HG03565 (cell line): ENCODE measurements around the gene C19orf18.
"Not testable (repeated sequence)": the region's sequence is repeated elsewhere in the genome, so short reads cannot be mapped to it uniquely, and the experiment has no call there.

Experiments
- ATAC-seq: cut with Tn5 transposase; IDR thresholded peaks from one replicate; pipeline ENCODE4 v1.9.1; 2021; ENCODE audit warnings: mild to moderate bottlenecking, moderate library complexity; ENCODE audit not compliant: unreplicated experiment

The C19orf18 gene

DNA sequence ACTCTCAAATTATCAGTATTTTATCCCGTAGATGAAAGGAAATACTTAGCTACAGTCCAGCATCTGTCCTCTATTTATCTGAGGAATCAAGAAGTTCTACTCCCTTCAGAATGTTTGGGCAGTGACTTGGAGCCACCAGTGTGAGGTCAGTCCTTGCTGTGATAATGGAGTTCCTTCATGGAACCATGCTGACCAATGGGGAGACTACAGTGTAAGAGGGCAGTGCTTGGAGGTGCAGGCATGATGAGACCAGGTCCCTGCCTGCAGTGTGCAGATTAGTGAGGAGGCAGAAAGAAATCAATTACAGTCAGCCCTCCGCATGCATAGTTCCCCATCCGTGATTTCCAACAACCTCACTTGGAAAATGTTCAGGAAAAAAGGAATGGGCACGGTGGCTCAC is at the start of gene C19orf18:
Gene C19orf18 (minus strand): TSS at position 101 of the 400 bp plus-strand sequence. CDS start 102 bp downstream, outside the sequence.
- ATAC-seq: no peak

DNA sequence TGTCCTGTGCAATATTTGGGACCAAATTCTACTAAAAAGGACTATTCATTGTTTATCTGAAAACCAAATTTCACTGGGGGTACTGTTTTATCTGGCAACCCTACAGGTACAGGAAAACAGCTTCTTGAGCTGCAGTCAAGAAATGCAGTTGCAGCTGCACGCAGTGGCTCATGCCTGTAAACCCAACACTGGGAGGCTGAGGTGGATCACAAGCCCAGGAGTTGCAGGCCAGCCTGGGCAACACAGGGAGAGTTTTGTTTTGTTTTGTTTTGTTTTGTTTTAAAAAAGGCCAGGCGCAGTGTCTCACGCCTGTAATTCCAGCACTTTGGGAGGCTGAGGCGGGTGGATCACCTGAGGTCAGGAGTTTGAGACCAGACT is 47.9 kb upstream of the C19orf18 start:
- no peak for ATAC-seq

DNA sequence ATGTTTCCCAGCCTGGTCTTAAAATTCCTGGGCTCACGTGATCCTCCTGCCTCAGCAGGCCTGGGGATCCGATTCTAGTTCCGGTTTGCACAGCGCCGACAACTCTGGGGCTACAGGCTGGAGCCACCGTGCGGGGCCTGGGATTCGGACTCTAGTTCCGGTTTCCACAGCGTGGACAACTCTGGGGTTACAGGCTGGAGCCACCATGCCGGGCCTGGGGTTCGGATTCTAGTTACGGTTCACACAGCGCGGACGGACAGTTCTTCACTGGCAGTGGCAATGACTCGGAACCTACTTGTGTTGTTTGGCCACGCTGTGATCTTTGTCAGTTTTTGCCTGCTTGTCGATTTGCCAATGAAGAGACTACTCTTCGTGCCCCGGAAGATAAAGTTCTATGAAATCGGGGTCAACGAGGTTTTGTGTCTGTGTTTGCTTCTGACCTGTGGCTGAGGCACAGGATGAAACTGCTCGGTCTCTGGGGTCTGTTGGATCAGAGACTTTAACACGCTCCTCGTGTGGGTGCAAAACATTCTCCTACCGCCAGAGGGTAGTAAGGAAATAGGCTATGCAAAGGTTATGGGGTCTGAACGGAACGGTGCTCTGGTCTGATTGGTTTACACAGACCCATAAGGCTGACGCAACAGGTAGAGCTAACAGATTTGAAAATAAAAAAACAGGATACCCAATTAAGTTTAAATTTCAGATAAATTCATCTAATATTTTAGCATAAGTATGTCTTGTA is 47.4 kb upstream of the C19orf18 start:
- no peak for ATAC-seq

DNA sequence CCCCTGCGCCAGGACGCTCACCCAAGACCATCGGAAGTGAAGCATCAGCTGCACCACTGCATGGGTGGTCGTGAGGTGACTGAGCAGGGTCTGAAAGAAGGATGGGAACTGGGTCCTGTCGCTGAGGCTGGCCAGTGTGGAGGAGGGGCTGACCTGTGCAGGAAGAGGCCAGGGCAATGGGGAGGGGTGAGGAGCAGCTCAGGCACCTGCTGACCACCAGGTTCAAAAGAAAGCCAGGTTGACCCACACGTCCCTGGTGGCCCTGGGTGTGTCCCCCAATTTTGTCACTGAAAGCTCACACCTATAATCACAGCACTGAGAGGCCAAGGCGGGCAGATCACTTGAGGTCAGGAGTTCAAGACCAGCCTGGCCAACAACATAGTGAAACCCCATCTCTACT is 45.8 kb upstream of the C19orf18 start:
- no peak for ATAC-seq

DNA sequence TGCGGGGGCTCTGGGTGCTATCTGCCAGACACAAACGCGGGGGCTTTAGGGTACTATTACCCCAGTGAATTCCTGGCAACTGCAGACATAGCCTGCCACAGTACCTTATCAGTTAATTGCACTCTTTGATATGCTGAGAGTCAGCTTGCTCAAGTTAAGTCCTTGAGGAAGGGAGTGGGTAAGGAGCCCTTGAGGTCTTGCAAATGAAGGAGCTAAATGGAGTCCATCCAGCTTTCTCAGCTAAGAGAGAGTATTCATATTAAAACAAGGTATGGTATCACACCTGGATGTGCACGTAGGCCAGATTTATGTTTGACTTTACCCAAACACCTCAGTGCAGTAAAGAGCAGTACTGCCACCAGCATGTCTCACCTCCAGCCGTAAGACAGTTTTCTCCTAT is 39.8 kb upstream of the C19orf18 start:
- ATAC-seq: no peak

DNA sequence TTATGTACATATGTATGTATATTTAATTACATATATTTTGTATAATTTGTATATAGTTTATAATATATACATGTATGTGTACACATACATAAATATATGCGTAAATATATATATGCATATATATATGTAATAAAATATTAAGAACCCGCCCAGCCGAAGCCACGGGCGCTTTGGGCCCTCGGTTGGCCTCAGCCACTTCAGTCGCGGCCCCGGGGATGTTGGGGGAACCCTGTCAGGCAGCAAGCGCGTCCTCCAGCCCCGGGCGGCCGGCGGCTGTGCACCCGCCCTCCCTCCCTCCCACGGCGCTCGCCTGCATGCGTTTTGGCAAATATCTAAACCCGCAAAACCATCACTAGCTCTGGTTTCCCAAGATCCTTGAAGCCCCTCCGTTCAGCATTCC is 36.2 kb upstream of the C19orf18 start:
- no peak for ATAC-seq

DNA sequence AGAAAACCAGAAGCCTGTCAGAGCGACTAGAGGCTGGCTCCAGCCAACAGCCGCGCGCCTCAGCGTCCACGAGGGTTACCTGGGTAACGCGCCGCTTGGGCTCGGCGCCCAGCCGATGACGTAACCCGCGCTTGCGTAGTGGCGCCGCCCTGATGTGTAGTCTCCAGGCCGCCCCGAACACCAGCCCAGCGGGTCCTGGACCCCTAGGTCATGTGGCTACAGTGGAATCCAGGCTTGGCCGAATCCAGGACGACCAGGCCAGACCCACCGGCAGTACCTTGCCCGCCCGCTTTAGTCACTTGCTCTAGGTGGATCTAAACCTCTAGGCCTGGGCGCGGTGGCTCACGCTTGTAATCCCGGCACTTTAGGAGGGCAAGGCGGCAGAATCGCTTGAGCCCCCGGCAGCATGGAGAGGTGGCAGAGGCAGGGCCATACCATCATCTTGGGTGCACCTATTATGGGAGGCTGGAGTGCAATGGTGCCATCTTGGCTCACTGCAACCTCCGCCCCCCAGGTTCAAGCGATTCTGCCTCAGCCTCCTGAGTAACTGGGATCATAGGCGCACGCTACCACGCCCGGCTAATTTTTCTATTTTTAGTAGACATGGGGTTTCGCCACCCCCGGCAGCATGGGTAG is 35.5 kb upstream of the C19orf18 start:
- ATAC-seq: no peak

DNA sequence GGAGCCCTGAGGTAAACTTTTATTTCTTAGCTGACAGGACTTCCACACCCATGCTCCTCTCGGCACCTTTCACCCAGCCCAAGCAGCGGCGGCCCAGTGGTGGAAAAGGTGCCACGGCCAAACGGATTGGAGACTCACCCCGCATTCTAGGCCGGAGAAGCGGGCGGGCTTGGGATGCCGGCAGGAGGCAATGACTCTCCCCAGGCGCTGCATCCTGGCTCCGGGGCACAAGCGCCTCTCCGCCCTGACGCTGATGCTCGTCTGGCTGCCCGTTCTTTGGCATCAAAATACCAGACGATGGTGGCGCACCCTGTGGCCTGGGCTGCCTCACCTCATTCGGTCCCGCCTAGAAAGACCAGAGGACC is 34.9 kb upstream of the C19orf18 start:
- ATAC-seq: no peak

DNA sequence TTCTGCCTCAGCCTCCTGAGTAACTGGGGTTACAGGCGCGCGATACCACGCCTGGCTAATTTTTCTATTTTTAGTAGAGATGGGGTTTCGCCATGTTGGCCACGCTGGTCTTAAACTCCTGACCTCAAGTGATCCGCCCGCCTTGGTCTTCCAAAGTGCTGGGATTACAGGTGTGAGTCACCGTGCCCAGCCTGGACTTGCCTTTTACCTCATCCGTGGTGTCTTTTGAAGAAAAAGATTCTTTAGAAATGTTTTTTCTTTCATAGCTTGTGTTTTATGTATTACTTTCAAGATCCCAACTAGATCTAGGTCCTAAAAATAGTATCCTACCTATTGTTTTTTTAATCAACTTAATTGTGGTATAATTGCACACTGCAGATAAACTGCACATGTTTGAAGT is 34.5 kb upstream of the C19orf18 start:
- ATAC-seq: not testable (repeated sequence)

DNA sequence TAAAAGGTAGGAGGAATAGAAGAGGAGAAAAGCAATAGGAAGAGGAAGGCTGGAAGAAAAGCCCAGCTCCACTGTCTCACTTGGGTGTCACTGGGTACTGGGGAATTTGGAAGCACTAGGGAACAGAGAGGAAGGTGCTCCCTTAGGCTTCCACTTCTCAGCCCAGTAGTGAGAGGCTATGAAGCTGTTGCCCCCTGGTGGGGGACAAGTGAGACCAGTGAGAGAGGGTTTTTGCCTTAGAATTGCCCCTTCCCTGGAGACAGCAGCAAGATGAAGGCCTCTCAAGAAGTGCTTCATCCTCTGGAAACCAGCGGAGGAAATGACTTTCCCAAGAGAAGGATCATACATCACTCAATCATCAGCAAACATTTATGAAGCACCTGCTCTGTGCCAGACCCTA is 33.0 kb upstream of the C19orf18 start:
- ATAC-seq: no peak

DNA sequence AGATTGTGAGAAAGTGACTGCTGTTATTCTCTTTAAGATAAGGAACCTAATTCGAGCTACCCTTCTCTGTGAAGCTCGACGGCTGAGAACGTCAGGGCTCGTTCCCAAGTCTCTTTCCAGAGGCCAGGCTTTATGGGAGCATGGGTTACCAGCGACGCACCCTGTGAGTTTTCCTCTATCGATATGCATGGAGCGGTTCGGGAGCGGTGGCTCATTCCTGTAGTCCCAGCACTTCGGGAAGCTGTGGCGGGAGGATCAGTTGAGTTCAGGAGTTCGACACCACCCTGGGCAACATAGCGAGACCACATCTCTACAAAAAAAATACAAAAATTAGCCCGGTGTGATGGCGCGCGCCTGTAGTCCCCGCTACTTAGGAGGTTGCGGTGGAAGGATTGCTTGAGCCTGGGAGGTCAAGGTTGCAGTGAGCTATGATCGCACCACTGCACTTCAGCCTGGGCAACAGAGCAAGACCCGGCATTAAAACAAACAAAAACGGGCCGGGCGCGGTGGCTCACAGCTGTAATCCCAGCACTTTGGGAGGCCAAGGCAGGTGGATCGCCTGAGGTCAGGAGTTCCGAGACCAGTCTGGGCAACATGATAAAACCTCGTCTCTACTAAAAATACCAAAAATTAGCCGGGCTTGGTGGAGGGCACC is 29.0 kb upstream of the C19orf18 start:
- ATAC-seq: no peak

DNA sequence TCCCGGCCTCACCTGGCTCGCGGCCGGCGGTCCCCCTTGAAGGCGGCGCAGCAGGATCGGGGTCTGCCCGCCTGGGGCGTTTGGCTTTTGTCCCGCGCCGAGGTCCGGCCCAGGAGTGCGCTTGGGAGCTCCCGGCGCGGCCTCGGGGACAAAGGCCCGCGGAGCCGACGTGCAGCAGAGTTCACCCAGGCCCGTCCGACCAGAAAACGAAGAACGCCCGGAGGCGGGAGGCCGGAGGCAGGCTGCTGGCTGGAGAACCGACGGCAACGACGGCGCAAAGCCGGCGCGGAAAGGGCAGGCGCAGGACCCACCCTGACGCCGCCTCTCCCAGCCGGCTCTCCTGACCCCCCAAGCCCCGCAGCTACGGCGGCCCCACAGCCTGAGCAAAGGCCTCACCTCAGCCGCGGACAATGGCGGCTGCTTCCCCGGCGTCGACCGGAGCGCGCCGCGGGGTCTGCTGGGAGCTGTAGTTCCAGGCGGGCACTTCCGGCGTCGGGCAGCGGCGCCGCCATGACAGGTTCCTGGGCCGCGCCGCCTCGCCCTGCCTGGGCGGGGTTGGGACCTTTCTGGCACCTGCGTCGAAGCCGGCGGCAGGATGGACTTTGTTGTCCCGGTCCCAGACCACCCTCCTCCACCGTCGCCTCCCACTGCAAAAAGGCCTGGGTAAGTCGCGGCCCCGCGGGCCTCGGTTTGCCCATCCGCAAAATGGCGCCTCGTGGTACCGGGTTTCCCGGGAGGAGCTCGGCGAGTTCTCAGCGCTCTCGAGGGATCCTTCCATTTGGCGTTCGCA is 28.2 kb upstream of the C19orf18 start, which contains the start of gene ZNF606:
Gene ZNF606 (minus strand): TSS at position 437 of the 790 bp plus-strand sequence. CDS start 1,501 bp downstream, outside the sequence.
- peak; percentile 93 for ATAC-seq

DNA sequence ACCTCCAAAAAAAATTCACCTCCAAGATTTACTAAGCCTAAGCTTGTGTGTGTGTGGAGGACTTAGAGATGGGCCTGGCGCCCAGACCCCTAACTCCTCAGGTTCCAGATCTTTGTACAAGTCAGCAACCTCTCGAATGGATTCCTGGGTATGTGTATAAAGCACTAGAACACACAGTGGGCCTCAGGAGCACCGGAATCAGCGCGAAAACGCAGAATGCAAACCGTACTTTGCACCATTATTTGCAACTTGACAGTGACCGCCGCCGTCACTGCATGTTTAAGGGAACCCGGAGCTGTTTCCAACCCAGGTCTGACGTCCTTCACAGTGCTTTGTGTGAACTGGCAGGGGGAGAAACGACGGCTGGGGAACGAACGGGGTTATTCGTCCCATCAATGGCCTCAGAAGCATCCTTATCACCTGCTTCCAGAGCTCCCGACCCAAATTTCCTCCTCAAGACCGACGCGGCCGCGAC is 27.6 kb upstream of the C19orf18 start:
- no peak for ATAC-seq

DNA sequence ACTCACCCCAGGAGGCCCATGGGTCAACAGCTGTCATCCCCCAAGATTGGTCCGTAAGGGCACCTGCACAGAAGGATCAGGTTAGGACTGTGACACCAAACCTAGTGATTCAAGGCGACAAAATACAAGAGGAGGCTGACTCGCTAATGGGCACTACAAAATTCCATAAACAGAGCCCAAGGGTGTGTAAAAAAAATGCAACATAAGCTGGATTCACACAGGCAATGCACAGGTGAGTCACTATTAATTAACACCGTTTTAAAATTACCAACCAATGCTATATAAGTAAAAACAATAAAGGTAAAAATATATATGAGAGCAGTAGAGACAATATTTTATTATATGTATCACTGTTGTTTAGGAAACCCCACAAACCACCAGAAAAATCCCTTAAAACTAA is 26.3 kb upstream of the C19orf18 start:
- ATAC-seq: no peak

DNA sequence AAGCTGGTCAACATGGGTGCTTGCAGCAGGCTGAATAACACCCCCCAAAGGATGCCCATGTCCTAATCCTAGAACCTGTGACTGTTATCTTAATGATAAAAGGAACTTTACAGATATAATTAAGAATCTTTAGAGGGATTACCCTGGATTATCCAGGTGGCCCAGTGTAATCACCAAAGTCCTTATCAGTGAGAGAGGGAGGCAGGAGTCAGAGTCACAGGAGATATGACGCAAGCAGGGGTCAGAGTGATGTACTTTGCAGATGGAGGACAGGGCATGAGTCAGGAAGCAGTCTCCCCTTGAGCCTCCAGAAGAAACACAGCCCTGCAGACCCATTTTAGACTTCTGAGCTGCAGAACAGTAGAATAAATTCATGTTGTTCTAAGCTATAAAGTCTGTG is 18.5 kb upstream of the C19orf18 start:
- ATAC-seq: no peak

DNA sequence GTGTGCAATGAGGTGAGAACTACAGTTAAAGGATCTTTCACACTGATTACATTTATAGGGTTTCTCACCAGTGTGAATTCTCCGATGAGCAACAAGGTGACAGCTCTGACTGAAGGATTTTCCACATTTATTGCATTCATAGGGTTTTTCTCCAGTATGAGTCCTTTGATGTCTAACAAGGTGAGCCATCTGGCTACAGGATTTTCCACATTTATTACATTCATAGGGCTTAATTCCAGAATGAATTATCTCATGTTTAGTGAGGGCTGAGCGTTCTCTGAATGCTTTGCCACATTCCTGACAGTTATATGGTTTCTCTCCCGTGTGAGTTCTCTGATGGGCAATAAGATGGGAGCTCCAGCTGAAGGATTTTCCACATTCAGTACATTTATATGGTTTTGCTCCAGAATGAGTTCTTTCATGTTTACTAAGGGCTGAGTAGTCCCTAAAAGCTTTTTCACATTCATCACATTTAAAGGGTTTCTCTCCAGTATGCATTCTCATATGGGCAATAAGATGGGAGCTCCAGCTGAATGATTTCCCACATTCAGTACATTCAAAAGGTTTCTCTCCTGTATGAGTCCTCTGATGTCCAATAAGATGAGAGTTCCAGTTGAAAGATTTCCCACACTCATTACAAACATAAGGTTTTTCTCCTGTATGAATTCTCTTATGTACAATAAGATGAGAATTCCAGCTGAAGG is 4.4 kb upstream of the C19orf18 start:
- ATAC-seq: no peak

DNA sequence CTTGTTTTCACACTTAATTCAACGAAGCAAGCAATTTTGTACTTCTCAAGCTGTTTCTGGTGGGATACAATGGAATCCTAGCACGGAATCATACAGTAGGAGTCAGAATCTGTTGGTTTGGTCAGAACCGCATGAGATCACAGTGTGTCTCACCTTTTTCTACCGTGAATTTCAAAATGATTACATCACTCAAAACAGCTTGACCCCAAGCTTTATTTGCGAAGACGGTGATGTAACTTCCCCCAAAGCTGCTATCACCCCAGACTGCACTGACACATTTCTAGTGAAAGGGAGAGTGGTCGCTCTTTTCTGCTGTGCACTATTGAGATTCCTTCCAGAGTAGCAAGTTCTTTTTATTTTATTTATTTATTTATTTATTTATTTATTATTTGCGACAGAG is 9.6 kb downstream of the C19orf18 start:
- no peak for ATAC-seq

DNA sequence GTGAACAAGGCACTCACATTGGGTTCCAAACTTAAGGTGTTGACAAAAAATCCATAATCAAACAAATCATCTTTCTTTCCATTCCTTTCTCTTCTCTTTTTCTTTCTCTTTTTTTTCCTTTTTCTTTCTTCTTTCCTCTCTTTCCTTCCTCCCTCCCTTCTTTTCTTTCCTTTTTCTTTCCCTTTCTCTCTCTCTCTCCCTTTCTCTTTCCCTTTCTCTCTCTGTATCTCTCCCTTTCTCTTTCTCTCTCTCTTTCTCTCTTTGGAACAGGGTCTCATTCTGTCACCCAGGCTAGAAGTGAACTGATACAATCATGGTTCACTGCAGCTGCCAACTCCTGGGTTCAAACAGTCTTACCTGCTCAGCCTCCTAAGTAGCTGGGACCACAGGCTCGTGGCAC is 12.5 kb downstream of the C19orf18 start:
- no peak for ATAC-seq

DNA sequence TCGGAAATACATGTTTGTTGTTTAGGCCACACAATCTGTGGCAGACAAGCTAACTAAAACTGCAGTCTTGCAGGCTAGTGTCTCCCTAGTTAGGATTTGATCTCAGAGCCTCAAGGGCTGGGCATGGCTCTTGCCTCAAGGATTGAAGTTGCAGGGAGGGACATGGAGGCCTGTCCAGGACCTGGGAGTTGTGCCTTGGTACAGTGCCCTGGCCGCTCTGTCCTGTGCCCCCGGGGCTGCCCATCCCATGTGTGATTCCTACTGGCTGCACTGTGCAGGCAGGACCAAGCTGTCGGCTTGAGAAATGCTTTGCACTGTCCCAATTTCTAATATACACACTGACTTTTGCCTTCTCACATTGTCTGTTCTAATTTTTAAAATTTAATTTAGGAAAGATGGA is 19.3 kb downstream of the C19orf18 start:
- no peak for ATAC-seq

DNA sequence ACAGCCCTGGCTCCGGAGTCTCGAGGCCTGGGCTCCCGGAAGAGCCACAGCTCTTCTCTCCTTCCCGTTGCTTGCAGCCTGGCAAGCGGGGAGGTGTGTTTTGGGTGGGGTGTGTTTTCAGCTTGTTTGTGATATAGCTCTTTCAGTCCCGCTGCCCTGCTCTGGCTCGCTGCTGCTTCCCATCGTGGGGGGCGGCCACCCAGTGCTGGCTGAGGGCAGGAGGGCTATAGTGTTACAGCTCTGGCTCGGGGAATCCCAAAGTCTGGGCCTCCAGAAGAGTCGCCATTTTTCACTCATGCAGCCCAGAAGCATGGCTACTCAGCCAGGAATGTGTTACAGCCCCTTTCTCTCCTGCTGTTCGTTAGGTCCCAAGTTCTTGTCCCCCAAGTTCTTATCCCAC is 24.6 kb downstream of the C19orf18 start:
- ATAC-seq: no peak

DNA sequence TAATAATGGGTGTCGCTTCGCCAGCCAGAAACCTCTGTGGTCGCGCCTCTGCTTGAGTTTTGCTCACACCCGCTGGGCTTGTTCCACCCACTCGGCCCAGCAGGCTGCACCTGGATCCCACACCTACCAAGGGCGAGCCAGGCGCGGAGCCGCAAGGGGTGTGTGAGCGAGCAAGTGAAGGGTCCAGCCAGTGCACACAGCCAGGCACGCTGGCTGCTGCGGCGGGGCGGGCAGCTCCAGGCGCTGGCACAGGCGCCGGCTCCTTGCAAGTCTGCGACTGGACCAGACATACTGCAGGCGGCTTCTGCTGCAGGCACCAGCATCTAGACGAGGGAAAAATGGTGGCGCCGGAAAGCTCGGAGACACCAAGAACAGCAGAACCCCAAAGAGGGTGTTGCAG is 25.0 kb downstream of the C19orf18 start:
- ATAC-seq: no peak
